ENCODE measurements around the gene EHMT2. TPM values are rescaled to one million over a fixed set of nuclear protein-coding genes. Genes with fewer than 3 reads are reported as not detected.

EHMT2 gene
- total and polyA plus RNA-seq, 2 of the 8 experiments (the other 6 are each of a cell fraction or from before 2014, with no cell fraction given), result 125 to 177 TPM

GRCh38 chr6:31900917-31901414, 3.5 kb upstream of the EHMT2 start (continued):
- peak; percentile 30 for TF ChIP-seq KDM4A (IDR thresholded peaks at IDR 0.05; ENCODE audit: low read depth, low read length, severe bottlenecking)

Measured in H1 (cell line).